Measurements from ENCODE around the gene CRYBA1. TPM values are rescaled to one million over a fixed set of nuclear protein-coding genes. Genes with fewer than 3 reads are reported as not detected.
A peak's percentile ranks its signal among the peaks of the same experiment; 100 is the strongest.

CRYBA1 gene
- total RNA-seq, 2 experiments from 2014 or later, result not detected

GRCh38 chr17:29248845-29249244 is 2.2 kb downstream of the CRYBA1 start:
- no peaks in the 10 kb centered on the region for H3K27me3 Mint-ChIP-seq
- H3K27ac Mint-ChIP-seq, result no peak overlapping the region
- no peaks in the 10 kb centered on the region for H3K9me3 Mint-ChIP-seq
- ATAC-seq (no peak), DNase-seq (no peak)
- no peak overlapping the region for H3K4me3 Mint-ChIP-seq
- no peaks in the 10 kb centered on the region for H3K4me1 Mint-ChIP-seq (ENCODE audit: low read depth)
- intact Hi-C loops (cut with micrococcal nuclease), result no loop called here
- TF ChIP-seq, protein P1, sequence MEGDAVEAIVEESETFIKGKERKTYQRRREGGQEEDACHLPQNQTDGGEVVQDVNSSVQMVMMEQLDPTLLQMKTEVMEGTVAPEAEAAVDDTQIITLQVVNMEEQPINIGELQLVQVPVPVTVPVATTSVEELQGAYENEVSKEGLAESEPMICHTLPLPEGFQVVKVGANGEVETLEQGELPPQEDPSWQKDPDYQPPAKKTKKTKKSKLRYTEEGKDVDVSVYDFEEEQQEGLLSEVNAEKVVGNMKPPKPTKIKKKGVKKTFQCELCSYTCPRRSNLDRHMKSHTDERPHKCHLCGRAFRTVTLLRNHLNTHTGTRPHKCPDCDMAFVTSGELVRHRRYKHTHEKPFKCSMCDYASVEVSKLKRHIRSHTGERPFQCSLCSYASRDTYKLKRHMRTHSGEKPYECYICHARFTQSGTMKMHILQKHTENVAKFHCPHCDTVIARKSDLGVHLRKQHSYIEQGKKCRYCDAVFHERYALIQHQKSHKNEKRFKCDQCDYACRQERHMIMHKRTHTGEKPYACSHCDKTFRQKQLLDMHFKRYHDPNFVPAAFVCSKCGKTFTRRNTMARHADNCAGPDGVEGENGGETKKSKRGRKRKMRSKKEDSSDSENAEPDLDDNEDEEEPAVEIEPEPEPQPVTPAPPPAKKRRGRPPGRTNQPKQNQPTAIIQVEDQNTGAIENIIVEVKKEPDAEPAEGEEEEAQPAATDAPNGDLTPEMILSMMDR (IDR thresholded peaks at IDR 0.05), result no peak
- no peaks in the 10 kb centered on the region for H3K36me3 Mint-ChIP-seq (ENCODE audit: low read depth)
- ChIA-PET CTCF (interaction anchor here (1.4 to 1.9 kb wide), 3 partner anchors 29 to 125 kb away, joined by 4 to 16 read pairs (median 5); no protein-coding TSS in a partner anchor), POLR2A (interaction anchor here (1.2 kb wide), 1 partner anchor 34 kb away, joined by 4 read pairs; no protein-coding TSS in a partner anchor)

DNA sequence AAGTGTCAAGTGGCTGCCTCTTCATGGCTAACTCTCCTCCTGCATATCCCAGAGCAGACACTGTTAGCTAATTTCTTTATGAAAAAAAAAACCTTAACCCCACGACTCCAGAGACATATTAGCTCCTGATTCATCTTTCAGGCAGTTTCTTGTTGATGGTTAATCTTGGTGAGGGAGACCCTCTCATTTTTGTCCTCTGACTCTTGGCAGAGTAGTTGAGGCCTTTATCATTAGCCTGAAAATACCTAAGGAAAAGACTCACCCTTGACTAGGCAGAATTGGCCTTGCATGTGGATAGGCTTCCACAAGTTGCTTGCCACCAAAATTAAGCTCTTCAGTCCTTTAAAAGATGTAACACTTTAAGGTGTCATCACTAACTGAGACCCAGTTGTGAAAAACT is 4.0 kb downstream of the CRYBA1 start:
- CTCF ChIA-PET, result interaction anchor here (0.8 to 2.9 kb wide), 6 partner anchors 8 to 133 kb away, joined by 3 to 16 read pairs (median 6); no protein-coding TSS in a partner anchor
- no peak overlapping the region for H3K4me3 Mint-ChIP-seq
- no peak overlapping the region for H3K27ac Mint-ChIP-seq
- ATAC-seq (no peak), DNase-seq (no peak)
- intact Hi-C loops (cut with micrococcal nuclease), result no loop called here
- H3K9me3 Mint-ChIP-seq, result no peaks in the 10 kb centered on the region
- H3K36me3 Mint-ChIP-seq (ENCODE audit: low read depth), result peaks cover 3% of the 10 kb centered on the region
- H3K27me3 Mint-ChIP-seq, result no peaks in the 10 kb centered on the region
- POLR2A ChIA-PET, result interaction anchor here (0.6 to 1.6 kb wide), 6 partner anchors 9 to 544 kb away, joined by 3 to 4 read pairs (median 3); no protein-coding TSS in a partner anchor
- no peaks in the 10 kb centered on the region for H3K4me1 Mint-ChIP-seq (ENCODE audit: low read depth)
- TF ChIP-seq, protein P1 (IDR thresholded peaks at IDR 0.05), result no peak

- CTCF ChIA-PET, result interaction anchor here (0.9 to 2.9 kb wide), 7 partner anchors 8 to 134 kb away, joined by 3 to 11 read pairs (median 4); no protein-coding TSS in a partner anchor
- H3K27me3 Mint-ChIP-seq, result no peaks in the 10 kb centered on the region
- no peak overlapping the region for H3K4me3 Mint-ChIP-seq
- no peak overlapping the region for H3K27ac Mint-ChIP-seq
- POLR2A ChIA-PET, result interaction anchor here (0.6 to 1.6 kb wide), 3 partner anchors 9 to 544 kb away, joined by 3 read pairs; no protein-coding TSS in a partner anchor
- no peaks in the 10 kb centered on the region for H3K4me1 Mint-ChIP-seq (ENCODE audit: low read depth)
- no peaks in the 10 kb centered on the region for H3K9me3 Mint-ChIP-seq
- DNase-seq (no peak), ATAC-seq (no peak)
- peaks cover 7% of the 10 kb centered on the region for H3K36me3 Mint-ChIP-seq (ENCODE audit: low read depth)
- intact Hi-C loops (cut with micrococcal nuclease), result no loop called here
- TF ChIP-seq, protein P1 (IDR thresholded peaks at IDR 0.05), result no peak
These were observed 4.5 kb downstream of the CRYBA1 start for GRCh38 chr17:29251184-29251583.

- ChIA-PET CTCF (interaction anchor here (0.9 to 2.9 kb wide), 7 partner anchors 9 to 135 kb away, joined by 3 to 11 read pairs (median 4); no protein-coding TSS in a partner anchor), POLR2A (interaction anchor here (1.3 to 1.6 kb wide), 2 partner anchors 22 to 139 kb away, joined by 3 to 4 read pairs; no protein-coding TSS in a partner anchor)
- peaks cover 6% of the 10 kb centered on the region for H3K4me1 Mint-ChIP-seq (ENCODE audit: low read depth)
- no peaks in the 10 kb centered on the region for H3K27me3 Mint-ChIP-seq
- ATAC-seq, result no peak
- H3K36me3 Mint-ChIP-seq (ENCODE audit: low read depth), result peaks cover 12% of the 10 kb centered on the region
- TF ChIP-seq, protein P1 (IDR thresholded peaks at IDR 0.05), result peak; percentile 32
- no peak for DNase-seq
- H3K4me3 Mint-ChIP-seq, result no peak overlapping the region
- H3K27ac Mint-ChIP-seq, result no peak overlapping the region
- intact Hi-C loops (cut with micrococcal nuclease), result no loop called here
- no peaks in the 10 kb centered on the region for H3K9me3 Mint-ChIP-seq
These were observed 5.6 kb downstream of the CRYBA1 start for GRCh38 chr17:29252101-29252791.

DNA sequence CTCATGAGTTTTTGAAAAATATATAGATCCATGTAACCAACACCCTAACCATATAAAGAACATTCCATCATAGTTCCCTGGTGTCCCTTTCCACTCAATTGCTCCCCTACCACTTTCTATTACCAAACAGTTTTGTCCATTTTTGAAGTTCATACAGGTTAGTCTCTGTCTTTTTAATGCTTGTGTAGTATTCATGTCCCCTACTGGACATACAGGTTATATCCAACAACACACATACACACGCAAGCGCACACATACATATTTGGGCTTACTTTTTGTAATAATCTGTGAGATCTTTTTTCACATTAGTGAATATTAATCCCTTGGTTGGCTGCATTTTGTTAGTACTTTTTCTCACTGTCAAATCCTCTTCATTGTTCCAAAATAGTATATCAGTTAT is 6.4 kb downstream of the CRYBA1 start:
- Mint-ChIP-seq H3K27ac (no peak overlapping the region), H3K36me3 (ENCODE audit: low read depth) (peaks cover 15% of the 10 kb centered on the region), H3K9me3 (no peaks in the 10 kb centered on the region), H3K4me3 (no peak overlapping the region), H3K4me1 (ENCODE audit: low read depth) (peaks cover 12% of the 10 kb centered on the region), H3K27me3 (no peaks in the 10 kb centered on the region)
- TF ChIP-seq, protein P1 (IDR thresholded peaks at IDR 0.05), result no peak
- intact Hi-C loops (cut with micrococcal nuclease), result no loop called here
- ChIA-PET POLR2A (no interaction called here), CTCF (no interaction called here)
- no peak for DNase-seq
- ATAC-seq, result no peak
